ENCODE measurements around the gene CAMK2A. TPM values are rescaled to one million over a fixed set of nuclear protein-coding genes. Genes with fewer than 3 reads are reported as not detected.
"Not testable (repeated sequence)": the region's sequence is repeated elsewhere in the genome, so short reads cannot be mapped to it uniquely, and the experiment has no call there.

Gene CAMK2A
- total RNA-seq, 2 experiments from 2014 or later = not detected

GRCh38 chr5:150252489-150252888, 37.1 kb downstream of the CAMK2A start:
- H3K4me1 Mint-ChIP-seq (ENCODE audit: low read depth) = no peaks in the 10 kb centered on the region
- no peaks in the 10 kb centered on the region for H3K36me3 Mint-ChIP-seq (ENCODE audit: low read depth)
- no peak overlapping the region for H3K27ac Mint-ChIP-seq
- ATAC-seq = no peak
- intact Hi-C loops (cut with micrococcal nuclease) = no loop called here
- POLR2A ChIA-PET = interaction anchor here (1.3 kb wide), 1 partner anchor 9 kb away, joined by 4 read pairs; no protein-coding TSS in a partner anchor
- TF ChIP-seq CTCF (IDR thresholded peaks at IDR 0.05) = no peak
- DNase-seq = no peak
- CTCF ChIA-PET = no interaction called here
- no peak overlapping the region for H3K4me3 Mint-ChIP-seq
- H3K27me3 Mint-ChIP-seq = no peaks in the 10 kb centered on the region
- H3K9me3 Mint-ChIP-seq = no peaks in the 10 kb centered on the region

DNA sequence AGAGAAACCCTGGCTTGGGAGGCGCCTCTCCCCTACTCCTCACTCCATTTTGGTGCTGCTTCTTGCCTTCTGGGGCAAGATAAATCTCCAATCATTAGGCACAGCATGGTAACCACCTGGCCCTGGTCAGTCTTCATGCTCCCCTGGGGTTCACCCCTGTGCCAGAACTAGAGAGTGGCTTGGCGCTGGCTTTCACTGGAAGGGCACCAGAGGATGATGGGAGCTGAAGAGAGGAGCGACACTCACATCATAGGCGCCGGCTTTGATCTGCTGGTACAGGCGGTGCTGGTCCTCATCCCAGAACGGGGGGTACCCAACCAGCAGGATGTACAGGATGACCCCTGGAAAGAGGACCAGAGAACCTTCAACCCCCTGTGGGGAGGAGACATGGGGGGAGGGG, 38.1 kb downstream of the CAMK2A start:
- CTCF ChIA-PET = no interaction called here
- intact Hi-C loops (cut with micrococcal nuclease) = no loop called here
- H3K27ac Mint-ChIP-seq = no peak overlapping the region
- no peaks in the 10 kb centered on the region for H3K27me3 Mint-ChIP-seq
- DNase-seq = no peak
- POLR2A ChIA-PET = interaction anchor here (1.3 kb wide), 1 partner anchor 10 kb away, joined by 4 read pairs; no protein-coding TSS in a partner anchor
- no peaks in the 10 kb centered on the region for H3K9me3 Mint-ChIP-seq
- H3K4me3 Mint-ChIP-seq = no peak overlapping the region
- TF ChIP-seq CTCF (IDR thresholded peaks at IDR 0.05) = no peak
- H3K36me3 Mint-ChIP-seq (ENCODE audit: low read depth) = no peaks in the 10 kb centered on the region
- H3K4me1 Mint-ChIP-seq (ENCODE audit: low read depth) = no peaks in the 10 kb centered on the region
- no peak for ATAC-seq

- ChIA-PET POLR2A (no interaction called here), CTCF (no interaction called here)
- no peak overlapping the region for H3K27ac Mint-ChIP-seq
- intact Hi-C loops (cut with micrococcal nuclease) = no loop called here
- H3K9me3 Mint-ChIP-seq = no peaks in the 10 kb centered on the region
- H3K27me3 Mint-ChIP-seq = no peaks in the 10 kb centered on the region
- ATAC-seq (no peak), DNase-seq (no peak)
- no peak for TF ChIP-seq CTCF (IDR thresholded peaks at IDR 0.05)
- no peak overlapping the region for H3K4me3 Mint-ChIP-seq
- no peaks in the 10 kb centered on the region for H3K36me3 Mint-ChIP-seq (ENCODE audit: low read depth)
- H3K4me1 Mint-ChIP-seq (ENCODE audit: low read depth) = no peaks in the 10 kb centered on the region
Measured at GRCh38 chr5:150249744-150250143, 39.8 kb downstream of the CAMK2A start.

- H3K27ac Mint-ChIP-seq = no peak overlapping the region
- H3K9me3 Mint-ChIP-seq = no peaks in the 10 kb centered on the region
- intact Hi-C loops (cut with micrococcal nuclease) = no loop called here
- no peaks in the 10 kb centered on the region for H3K27me3 Mint-ChIP-seq
- H3K4me3 Mint-ChIP-seq = no peak overlapping the region
- POLR2A ChIA-PET = no interaction called here
- ATAC-seq (no peak), DNase-seq (no peak)
- CTCF ChIA-PET = no interaction called here
- no peak for TF ChIP-seq CTCF (IDR thresholded peaks at IDR 0.05)
- H3K4me1 Mint-ChIP-seq (ENCODE audit: low read depth) = no peaks in the 10 kb centered on the region
- H3K36me3 Mint-ChIP-seq (ENCODE audit: low read depth) = no peaks in the 10 kb centered on the region
Measured at GRCh38 chr5:150248946-150249345, 40.6 kb downstream of the CAMK2A start.

GRCh38 chr5:150248493-150248892, 41.1 kb downstream of the CAMK2A start:
- H3K27me3 Mint-ChIP-seq; POLR2A ChIA-PET; H3K9me3 Mint-ChIP-seq; H3K4me1 Mint-ChIP-seq (ENCODE audit: low read depth); H3K27ac Mint-ChIP-seq; intact Hi-C loops (cut with micrococcal nuclease); H3K36me3 Mint-ChIP-seq (ENCODE audit: low read depth); CTCF ChIA-PET; DNase-seq; ATAC-seq; H3K4me3 Mint-ChIP-seq: not testable (repeated sequence)

DNA sequence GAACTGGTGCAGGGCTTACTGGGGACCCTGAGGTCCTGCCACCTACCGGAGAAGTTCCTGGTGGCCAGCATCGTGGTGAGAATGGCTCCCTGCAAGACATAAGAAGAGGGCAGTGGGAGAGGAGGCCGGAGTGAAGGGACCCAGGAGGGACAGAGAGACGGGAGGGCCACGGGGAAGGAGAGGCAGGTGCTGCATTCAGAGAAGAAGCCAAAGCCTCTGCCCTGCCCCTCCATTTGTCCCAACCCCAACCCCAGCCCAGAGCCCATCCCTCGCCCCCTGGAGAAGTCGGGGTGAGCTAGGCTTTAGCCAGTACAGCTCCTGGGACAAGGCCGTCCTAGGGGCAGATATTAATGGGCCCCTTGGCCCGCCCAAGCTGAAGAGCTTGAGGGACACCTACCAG, 41.8 kb downstream of the CAMK2A start:
- no peak for ATAC-seq
- no peak for DNase-seq

More for the DNA sequence above, 41.8 kb downstream of the CAMK2A start:
- no peak overlapping the region for H3K27ac Mint-ChIP-seq
- intact Hi-C loops (cut with micrococcal nuclease) = no loop called here
- H3K36me3 Mint-ChIP-seq (ENCODE audit: low read depth) = no peaks in the 10 kb centered on the region
- no peaks in the 10 kb centered on the region for H3K9me3 Mint-ChIP-seq
- TF ChIP-seq CTCF (IDR thresholded peaks at IDR 0.05) = no peak
- ChIA-PET CTCF (no interaction called here), POLR2A (no interaction called here)
- H3K27me3 Mint-ChIP-seq = no peaks in the 10 kb centered on the region
- H3K4me1 Mint-ChIP-seq (ENCODE audit: low read depth) = no peaks in the 10 kb centered on the region
- H3K4me3 Mint-ChIP-seq = no peak overlapping the region
